Effector CD8-positive, alpha-beta T cell (primary cell): ENCODE results near the gene FEM1C.
A peak's percentile ranks its signal among the peaks of the same experiment; 100 is the strongest.

Experiments
- DNase-seq: peaks from one replicate; lab custom pipeline; 2025; lab: John Stamatoyannopoulos, UW

The FEM1C gene

GRCh38 chr5:115557667-115558387 is 13.3 kb upstream of the FEM1C start:
- DNase-seq = no peak

GRCh38 chr5:115556276-115556675 is 11.7 kb upstream of the FEM1C start:
- DNase-seq = no peak

GRCh38 chr5:115555084-115555633 is 10.6 kb upstream of the FEM1C start:
- no peak for DNase-seq

GRCh38 chr5:115553082-115553481 is 8.5 kb upstream of the FEM1C start:
- no peak for DNase-seq

GRCh38 chr5:115551415-115551814 is 6.8 kb upstream of the FEM1C start:
- DNase-seq = no peak

GRCh38 chr5:115549154-115549553 is 4.6 kb upstream of the FEM1C start:
- DNase-seq = no peak

GRCh38 chr5:115548683-115549082 is 4.1 kb upstream of the FEM1C start:
- DNase-seq = no peak

- no peak for DNase-seq
Measured at GRCh38 chr5:115545351-115545882, 842 bp upstream of the FEM1C start.

GRCh38 chr5:115544043-115544435 is 536 bp downstream of the FEM1C start:
- DNase-seq = peak; percentile 32

- DNase-seq = no peak
Measured at GRCh38 chr5:115543365-115544042, 1.1 kb downstream of the FEM1C start.

GRCh38 chr5:115542651-115543364 is 1.8 kb downstream of the FEM1C start:
- DNase-seq = no peak

- no peak for DNase-seq
Measured at GRCh38 chr5:115542086-115542485, 2.5 kb downstream of the FEM1C start.

- no peak for DNase-seq
Measured at GRCh38 chr5:115541611-115542010, 3.0 kb downstream of the FEM1C start.

GRCh38 chr5:115535479-115536035 is 9.0 kb downstream of the FEM1C start:
- DNase-seq = no peak

- no peak for DNase-seq
Measured at GRCh38 chr5:115532517-115532916, 12.1 kb downstream of the FEM1C start.

- no peak for DNase-seq
Measured at GRCh38 chr5:115531787-115532367, 12.7 kb downstream of the FEM1C start.

- DNase-seq = no peak
Measured at GRCh38 chr5:115531380-115531779, 13.2 kb downstream of the FEM1C start.

GRCh38 chr5:115530426-115530825 is 14.1 kb downstream of the FEM1C start:
- no peak for DNase-seq

- no peak for DNase-seq
Measured at GRCh38 chr5:115526604-115527003, 18.0 kb downstream of the FEM1C start.

GRCh38 chr5:115524199-115524847 is 20.3 kb downstream of the FEM1C start:
- no peak for DNase-seq

- DNase-seq = no peak
Measured at GRCh38 chr5:115522832-115523403, 21.7 kb downstream of the FEM1C start.
